Lower leg skin (tissue), 3 donors: ENCODE data around the gene SENP3.

Source experiments
- CTCF ChIP-seq, 3 donors: fragments of 450-650 bp; IDR thresholded peaks; one replicate each; pipeline ENCODE4 v1.5.1; 2016; ENCODE audit warnings: antibody characterized with exemption in 3 of 3, mild to moderate bottlenecking in 3 of 3, moderate library complexity in 2 of 3
- POLR2A ChIP-seq, 2 donors: fragments of 450-650 bp; IDR thresholded peaks; one replicate each; pipeline ENCODE4 v1.6.1; 2016 to 2017; ENCODE audit warnings: antibody characterized with exemption in 2 of 2, mild to moderate bottlenecking in 1 of 2, moderate library complexity in 1 of 2

DNA sequence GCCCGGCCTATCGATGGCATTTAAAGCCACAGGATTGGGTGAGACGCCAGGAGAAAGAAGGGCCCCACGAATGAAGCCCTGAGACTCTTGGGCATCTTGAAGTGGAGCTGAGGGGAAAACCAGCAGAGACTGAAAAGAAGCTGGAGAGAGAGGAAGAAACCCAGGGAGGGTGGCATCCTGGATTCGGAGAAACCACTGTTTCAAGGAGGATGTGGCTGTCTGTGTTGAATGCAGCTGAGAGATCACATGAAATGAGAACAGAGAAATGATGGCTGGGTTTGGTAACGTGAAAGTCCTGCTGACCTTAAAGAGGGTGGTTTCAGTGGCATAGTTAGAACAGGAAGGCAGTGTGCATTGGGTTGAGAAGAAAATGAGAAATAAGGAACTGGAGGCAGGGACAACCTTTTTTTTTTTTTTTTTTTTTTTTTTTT lies 9.1 kb upstream of the SENP3 start:
- TF ChIP-seq CTCF (IDR thresholded peaks at IDR 0.05) (no peak), POLR2A (IDR thresholded peaks at IDR 0.05) (no peak)
